SU-DHL-6 (cell line): ENCODE results near the gene SURF6.
"Not testable (repeated sequence)": the region's sequence is repeated elsewhere in the genome, so short reads cannot be mapped to it uniquely, and the experiment has no call there.

Experiments used
- H2AFZ ChIP-seq: fragments of 200-600 bp; sonication (generic); 2 replicates; pipeline ENCODE4 v1.6.1; 2014; ENCODE audit warnings: low read depth, mild to moderate bottlenecking, moderate library complexity, mixed read lengths, antibody characterized with exemption, low read length; ENCODE audit not compliant: severe bottlenecking
- H3F3A ChIP-seq: fragments of 200-600 bp; shearing (Covaris generic); 2 replicates; pipeline ENCODE4 v1.6.0; 2016; ENCODE audit warnings: antibody characterized with exemption, mild to moderate bottlenecking; ENCODE audit not compliant: insufficient read depth
- H3K27ac ChIP-seq: fragments of 200-600 bp; sonication (generic); 2 replicates; pipeline ENCODE4 v1.5.1; 2016; ENCODE audit warnings: low read depth, mild to moderate bottlenecking, low read length, moderate library complexity, mixed read lengths
- H3K27me3 ChIP-seq: fragments of 200-600 bp; sonication (generic), shearing (Covaris generic); 2 replicates; pipeline ENCODE4 v1.6.0; 2014; ENCODE audit warnings: mild to moderate bottlenecking, low read length
- H3K36me3 ChIP-seq: fragments of 200-600 bp; sonication (generic); 2 replicates; pipeline ENCODE4 v1.6.1; 2014; ENCODE audit warnings: mild to moderate bottlenecking, low read length, mixed read lengths
- H3K4me2 ChIP-seq: fragments of 300-600, 200-600 bp; shearing (Covaris generic), sonication (generic); 2 replicates; pipeline ENCODE4 v1.6.0; 2014; ENCODE audit warnings: low read length, low read depth, mild to moderate bottlenecking; ENCODE audit not compliant: poor library complexity, severe bottlenecking
- H3K4me3 ChIP-seq: fragments of 200-600 bp; sonication (generic); 2 replicates; pipeline ENCODE4 v1.5.1; 2014; ENCODE audit warnings: antibody characterized with exemption, low read length, mild to moderate bottlenecking, mixed read lengths; ENCODE audit not compliant: insufficient read depth, poor library complexity, severe bottlenecking
- H3K79me2 ChIP-seq: fragments of 200-600 bp; sonication (generic); 2 replicates; pipeline ENCODE4 v1.6.1; 2014; ENCODE audit warnings: mild to moderate bottlenecking, low read length, moderate library complexity; ENCODE audit not compliant: insufficient read depth
- H3K9ac ChIP-seq: fragments of 200-600 bp; sonication (generic); 2 replicates; pipeline ENCODE4 v1.7.0; 2014; ENCODE audit warnings: mild to moderate bottlenecking, low read length
- H3K9me2 ChIP-seq: fragments of 200-600 bp; sonication (generic); replicated peaks from 2 replicates; pipeline ENCODE4 v1.6.1; 2014; ENCODE audit warnings: low read length; ENCODE audit not compliant: insufficient read depth
- H3K9me3 ChIP-seq: fragments of 200-600 bp; sonication (generic); 2 replicates; pipeline ENCODE4 v1.6.1; 2014; ENCODE audit warnings: low read length, mixed read lengths; ENCODE audit not compliant: insufficient read depth
- H4K20me1 ChIP-seq: fragments of 200-600 bp; sonication (generic); 2 replicates; pipeline ENCODE4 v1.6.1; 2014; ENCODE audit warnings: low read depth, mild to moderate bottlenecking, antibody characterized with exemption, low read length, moderate library complexity, mixed read lengths
- EZH2phosphoT487 ChIP-seq: fragments of 200-600 bp; sonication (generic), shearing (Covaris generic); conservative IDR thresholded peaks from 2 replicates; pipeline ENCODE4 v1.6.1; 2018; ENCODE audit warnings: mild to moderate bottlenecking, antibody characterized with exemption, low read length, moderate library complexity, mixed read lengths
- TF ChIP-seq, protein P1 (sequence below): fragments of 200-600 bp; sonication (generic); IDR thresholded peaks from one replicate; pipeline ENCODE4 v1.5.1; 2017; ENCODE audit warnings: antibody characterized with exemption, mild to moderate bottlenecking, low read length, moderate library complexity; ENCODE audit not compliant: insufficient read depth, poor library complexity, severe bottlenecking

SURF6 gene

GRCh38 chr9:133321411-133321935 is 14.5 kb downstream of the SURF6 start:
- Histone ChIP-seq H3K4me2 (no peak overlapping the region), H3F3A (no peaks in the 10 kb centered on the region), H3K27ac (no peak overlapping the region), H4K20me1 (no peaks in the 10 kb centered on the region), H3K9me3 (no peaks in the 10 kb centered on the region), H3K9ac (no peak overlapping the region), H3K36me3 (no peaks in the 10 kb centered on the region), H3K27me3 (no peaks in the 10 kb centered on the region), H3K4me3 (no peak overlapping the region), H2AFZ (no peak overlapping the region), H3K79me2 (no peaks in the 10 kb centered on the region), H3K9me2 (no peaks in the 10 kb centered on the region)
- no peak for TF ChIP-seq EZH2phosphoT487
- TF ChIP-seq, protein P1, sequence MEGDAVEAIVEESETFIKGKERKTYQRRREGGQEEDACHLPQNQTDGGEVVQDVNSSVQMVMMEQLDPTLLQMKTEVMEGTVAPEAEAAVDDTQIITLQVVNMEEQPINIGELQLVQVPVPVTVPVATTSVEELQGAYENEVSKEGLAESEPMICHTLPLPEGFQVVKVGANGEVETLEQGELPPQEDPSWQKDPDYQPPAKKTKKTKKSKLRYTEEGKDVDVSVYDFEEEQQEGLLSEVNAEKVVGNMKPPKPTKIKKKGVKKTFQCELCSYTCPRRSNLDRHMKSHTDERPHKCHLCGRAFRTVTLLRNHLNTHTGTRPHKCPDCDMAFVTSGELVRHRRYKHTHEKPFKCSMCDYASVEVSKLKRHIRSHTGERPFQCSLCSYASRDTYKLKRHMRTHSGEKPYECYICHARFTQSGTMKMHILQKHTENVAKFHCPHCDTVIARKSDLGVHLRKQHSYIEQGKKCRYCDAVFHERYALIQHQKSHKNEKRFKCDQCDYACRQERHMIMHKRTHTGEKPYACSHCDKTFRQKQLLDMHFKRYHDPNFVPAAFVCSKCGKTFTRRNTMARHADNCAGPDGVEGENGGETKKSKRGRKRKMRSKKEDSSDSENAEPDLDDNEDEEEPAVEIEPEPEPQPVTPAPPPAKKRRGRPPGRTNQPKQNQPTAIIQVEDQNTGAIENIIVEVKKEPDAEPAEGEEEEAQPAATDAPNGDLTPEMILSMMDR: no peak

DNA sequence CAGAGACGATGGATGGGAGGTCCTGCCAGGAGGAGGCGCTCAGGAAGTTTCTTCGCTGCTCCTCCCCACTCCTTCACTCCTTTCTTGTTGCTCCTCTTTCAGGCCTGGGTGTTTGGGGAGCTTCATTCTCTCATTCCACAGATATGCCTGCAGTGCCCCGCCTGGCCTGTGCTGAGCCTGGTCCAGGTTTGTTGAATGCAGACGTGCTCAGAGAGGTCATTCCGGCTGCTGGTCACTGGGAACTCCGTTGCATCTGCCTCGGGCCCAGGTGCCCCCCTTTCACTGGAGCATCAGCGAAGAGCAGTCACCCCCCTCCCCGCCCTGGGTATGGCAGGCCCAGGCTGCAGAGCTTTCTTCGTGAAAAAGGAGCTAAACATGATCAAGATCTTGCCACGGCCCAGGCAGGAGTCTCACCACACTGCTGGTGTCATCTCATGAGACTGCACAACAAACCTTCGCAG is 15.5 kb downstream of the SURF6 start:
- Histone ChIP-seq H3K27ac (no peak overlapping the region), H3F3A (no peaks in the 10 kb centered on the region), H3K4me2 (no peak overlapping the region), H3K4me3 (no peak overlapping the region), H3K36me3 (no peaks in the 10 kb centered on the region), H3K79me2 (no peaks in the 10 kb centered on the region), H4K20me1 (no peaks in the 10 kb centered on the region), H3K9ac (no peak overlapping the region), H3K9me3 (no peaks in the 10 kb centered on the region), H2AFZ (no peak overlapping the region), H3K27me3 (no peaks in the 10 kb centered on the region), H3K9me2 (no peaks in the 10 kb centered on the region)
- no peak for TF ChIP-seq EZH2phosphoT487
- TF ChIP-seq, protein P1: no peak

- H3K79me2 ChIP-seq, H3K36me3 ChIP-seq, H3K9me3 ChIP-seq, H2AFZ ChIP-seq, H3K9me2 ChIP-seq, H3K27me3 ChIP-seq, H3K4me3 ChIP-seq, H3K9ac ChIP-seq, H4K20me1 ChIP-seq, H3F3A ChIP-seq, H3K4me2 ChIP-seq, H3K27ac ChIP-seq: not testable (repeated sequence)
Observed at GRCh38 chr9:133317551-133317950, 18.4 kb downstream of the SURF6 start.

DNA sequence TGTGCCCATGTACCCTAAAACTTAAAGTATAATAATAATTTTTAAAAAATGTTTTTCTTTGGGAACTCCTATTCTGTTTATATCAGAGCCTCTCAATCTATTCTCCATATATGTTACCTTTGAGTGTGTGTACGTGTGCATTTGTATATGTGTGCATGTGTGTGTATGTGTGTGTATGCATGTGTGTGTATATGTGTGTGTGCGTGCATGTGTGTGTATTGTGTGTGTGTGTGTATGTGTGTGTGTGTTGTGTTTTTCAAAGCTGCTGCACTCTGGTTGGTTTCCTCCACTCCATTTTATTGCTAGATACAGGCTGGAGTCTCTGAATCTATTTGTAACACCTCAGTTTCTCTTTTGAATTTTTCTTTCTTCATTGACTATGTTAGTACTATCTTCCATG is 20.0 kb downstream of the SURF6 start:
- Histone ChIP-seq H3K4me2 (no peak overlapping the region), H4K20me1 (no peaks in the 10 kb centered on the region), H3K9me3 (no peaks in the 10 kb centered on the region), H3K9ac (no peak overlapping the region), H3K36me3 (no peaks in the 10 kb centered on the region), H3K79me2 (no peaks in the 10 kb centered on the region), H2AFZ (no peak overlapping the region), H3F3A (no peaks in the 10 kb centered on the region), H3K9me2 (no peaks in the 10 kb centered on the region), H3K27ac (no peak overlapping the region), H3K4me3 (no peak overlapping the region), H3K27me3 (no peaks in the 10 kb centered on the region)
- TF ChIP-seq, protein P1: no peak
- no peak for TF ChIP-seq EZH2phosphoT487
